Right lobe of liver (tissue), 6 donors: ENCODE results near the gene RELN. TPM values are rescaled to one million over a fixed set of nuclear protein-coding genes. Genes with fewer than 3 reads are reported as not detected.

Experiments used
- ATAC-seq, 4 donors: fragments of 200-7000 bp; cut with Tn5 transposase; one replicate each; pipeline ENCODE4 v1.9.1; 2020; ENCODE audit warnings: mild to moderate bottlenecking in 4 of 4, moderate library complexity in 4 of 4
- DNase-seq, 3 donors: peaks; one replicate each; pipeline ENCODE4 v3.0.0-alpha.2; 2020
- H3K27ac ChIP-seq, 3 donors: fragments of 200-600 bp; one replicate each; pipeline ENCODE4 v1.8.0; 2022
- H3K27me3 ChIP-seq, 2 donors: fragments of 200-600 bp; one replicate each; pipeline ENCODE4 v1.8.0; 2022
- H3K36me3 ChIP-seq, 4 donors: fragments of 200-600 bp; sonication (generic) in 1 of 4; one replicate each; pipeline versions ENCODE4 v1.5.1 to v1.8.0; 2017 to 2022; ENCODE audit warnings: control low read depth in 1 of 4
- H3K4me1 ChIP-seq, 4 donors: fragments of 200-600 bp; sonication (generic) in 1 of 4; one replicate each; pipeline versions ENCODE4 v1.5.1 to v1.8.0; 2017 to 2022; ENCODE audit warnings: control low read depth in 1 of 4
- H3K4me3 ChIP-seq, 3 donors: fragments of 200-600 bp; one replicate each; pipeline ENCODE4 v1.8.0; 2022
- H3K9me3 ChIP-seq, 4 donors: fragments of 200-600 bp; sonication (generic) in 1 of 4; one replicate each; pipeline versions ENCODE4 v1.5.1 to v1.8.0; 2017 to 2022; ENCODE audit warnings: control low read depth in 1 of 4
- CTCF ChIP-seq, 4 donors: fragments of 200-600 bp in 3 of 4; fragments of 450-650 bp in 1 of 4; IDR thresholded peaks; one replicate each; pipeline versions ENCODE4 v1.5.1 to v1.8.0; 2016 to 2022; ENCODE audit warnings: antibody characterized with exemption in 4 of 4, mild to moderate bottlenecking in 2 of 4
- POLR2A ChIP-seq: fragments of 450-650 bp; IDR thresholded peaks from one replicate; pipeline ENCODE4 v1.6.1; 2017; ENCODE audit warnings: antibody characterized with exemption, mild to moderate bottlenecking
- WGBS: methylation state at CpG from one replicate; pipeline ENCODE4 v1.1.6; 2018; ENCODE audit warnings: low coverage, low lambda C conversion rate; ENCODE audit not compliant: insufficient coverage; ENCODE audit errors: missing lambda C conversion rate; 5-methylcytosine and 5-hydroxymethylcytosine counted together
- intact Hi-C, 2 donors: fragments of 100-400 bp; cut with DNase I; formaldehyde crosslinking; loops; one replicate each; pipeline versions ENCODE4 v1.11.2 to v1.14.1; 2022
- total RNA-seq, 6 experiments: library from RNA; depleted of rRNA in 2 of 6; stranded (reverse); fragments of >200 nt in 2 of 6; fragmentation: NEBNext Ultra II Directional in 3 of 6; extraction: Animal tissue kit (Norgen Biotek cat#: 25700) in 3 of 6; gene quantifications; one replicate each; pipeline versions ENCODE4 v1.1.0 to v1.2.4, GENCODE V29; 2016 to 2023
- donor health status: DM: no; HTN: yes; CAD: no.
- donor health status: DM: no; HTN: no; CAD: no.
- donor health status: DM: no; HTN: no; CAD: no.
- donor health status: DM: no; HTN: yes; CAD: no.
- donor health status: DM: no; HTN: yes; CAD: no.

Gene RELN
- total RNA-seq, 6 experiments from 2014 or later, result 11.9 to 35.7 (median 18.9) TPM

GRCh38 chr7:103592844-103593243 lies 396.6 kb downstream of the RELN start:
- Histone ChIP-seq H3K27me3 (no peaks in the 10 kb centered on the region), H3K9me3 (no peaks in the 10 kb centered on the region), H3K36me3 (no peaks in the 10 kb centered on the region), H3K27ac (no peak overlapping the region), H3K4me1 (no peaks in the 10 kb centered on the region), H3K4me3 (no peak overlapping the region)
- intact Hi-C loops, result no loop called here
- TF ChIP-seq POLR2A, result no peak
- no peak for TF ChIP-seq CTCF (IDR thresholded peaks at IDR 0.05)
- DNase-seq (no peak), ATAC-seq (no peak)

- intact Hi-C loops, result no loop called here
- Histone ChIP-seq H3K4me3 (no peak overlapping the region), H3K9me3 (no peaks in the 10 kb centered on the region), H3K27ac (no peak overlapping the region), H3K27me3 (no peaks in the 10 kb centered on the region), H3K4me1 (no peaks in the 10 kb centered on the region), H3K36me3 (no peaks in the 10 kb centered on the region)
- ATAC-seq (no peak), DNase-seq (no peak)
- TF ChIP-seq CTCF (IDR thresholded peaks at IDR 0.05), result no peak
- WGBS, result 83% methylated on average over 1 of the region's 1 CpG
Measured at GRCh38 chr7:103592187-103592586, 397.3 kb downstream of the RELN start.

GRCh38 chr7:103580031-103580430 lies 409.4 kb downstream of the RELN start:
- WGBS, result 76% methylated on average over 2 of the region's 2 CpGs
- ATAC-seq (no peak), DNase-seq (no peak)
- intact Hi-C loops, result loop anchor here in 1 of 2 donors (10.0 kb wide), 1 partner anchor 575 kb away; no protein-coding TSS in a partner anchor
- Histone ChIP-seq H3K4me3 (no peak overlapping the region), H3K36me3 (no peaks in the 10 kb centered on the region), H3K27me3 (no peaks in the 10 kb centered on the region), H3K4me1 (no peaks in the 10 kb centered on the region), H3K27ac (no peak overlapping the region), H3K9me3 (no peaks in the 10 kb centered on the region)
- no peak for TF ChIP-seq CTCF (IDR thresholded peaks at IDR 0.05)
- TF ChIP-seq POLR2A, result no peak

GRCh38 chr7:103577059-103577458 lies 412.4 kb downstream of the RELN start:
- WGBS, result 74% methylated on average over 2 of the region's 2 CpGs
- H3K27ac ChIP-seq, result no peak overlapping the region
- intact Hi-C loops, result no loop called here

More at GRCh38 chr7:103577059-103577458, 412.4 kb downstream of the RELN start:
- no peak overlapping the region for H3K4me3 ChIP-seq
- no peaks in the 10 kb centered on the region for H3K27me3 ChIP-seq
- TF ChIP-seq CTCF (IDR thresholded peaks at IDR 0.05) (no peak), POLR2A (no peak)
- peaks cover 0 to 2% (median 0%) of the 10 kb centered on the region in 4 donors for H3K4me1 ChIP-seq
- no peak for DNase-seq
- no peak for ATAC-seq
- H3K36me3 ChIP-seq, result no peaks in the 10 kb centered on the region
- H3K9me3 ChIP-seq, result no peaks in the 10 kb centered on the region
